ENCODE data around the gene THAP11. TPM values are rescaled to one million over a fixed set of nuclear protein-coding genes. Genes with fewer than 3 reads are reported as not detected.
A peak's percentile ranks its signal among the peaks of the same experiment; 100 is the strongest.

Gene THAP11
- total and polyA plus RNA-seq, 2 of the 13 experiments (the other 11 are each of a cell fraction or from before 2014, with no cell fraction given): 44.2 to 53.4 TPM

DNA sequence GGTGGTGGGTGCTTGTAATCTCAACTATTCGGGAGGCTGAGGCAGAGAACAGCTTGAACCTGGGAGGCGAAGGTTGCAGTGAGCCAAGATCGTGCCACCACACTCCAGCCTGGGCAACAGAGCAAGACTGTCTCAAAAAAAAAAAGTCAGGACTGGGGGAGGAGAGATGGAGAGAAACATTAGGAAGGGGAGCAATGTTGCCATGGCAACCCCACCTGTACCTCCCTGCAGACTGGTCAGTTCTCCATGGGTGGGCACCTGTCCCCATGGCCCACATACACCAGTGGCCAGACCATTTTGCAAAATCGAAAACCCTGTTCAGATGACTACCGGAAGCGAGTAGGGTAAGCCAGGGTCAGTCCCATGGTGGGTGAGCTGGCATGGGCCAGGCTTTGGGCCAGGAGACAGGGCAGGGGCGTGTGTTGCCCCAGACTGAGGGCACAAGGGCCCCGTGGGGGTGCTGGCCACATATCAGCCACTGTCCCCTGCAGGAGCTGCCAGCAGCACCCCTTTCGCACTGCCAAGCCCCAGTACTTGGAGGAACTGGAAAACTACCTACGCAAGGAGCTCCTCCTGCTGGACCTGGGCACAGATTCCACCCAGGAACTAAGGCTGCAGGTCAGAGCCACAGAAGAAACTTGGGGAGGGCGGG, 21.4 kb upstream of the THAP11 start:
- no peak overlapping the region for H3K9ac ChIP-seq (ENCODE audit: insufficient read depth, low read depth, low read length)
- WGBS (ENCODE audit: low lambda C conversion rate): 68% methylated on average over 7 of the region's 11 CpGs
- BruUV-seq (replicated peaks): no TSS peak
- POLR2A ChIA-PET: interaction anchor here (0.6 to 0.9 kb wide), 2 partner anchors 13 to 149 kb away, joined by 3 to 4 read pairs; no protein-coding TSS in a partner anchor
- FAIRE-seq (no peak), ATAC-seq (no peak), DNase-seq (ENCODE audit: low spot score) (no peak)
- no peak overlapping the region for H2AFZ ChIP-seq (ENCODE audit: low read length)
- CTCF ChIA-PET (ENCODE audit: low intra/inter-chr PET ratio, low total read pairs): no interaction called here
- TF ChIP-seq ZNF616 (CRISPR knock-in tag; IDR thresholded peaks at IDR 0.05; ENCODE audit: low read depth) (no peak), ZKSCAN8 (CRISPR knock-in tag; IDR thresholded peaks at IDR 0.05; ENCODE audit: borderline replicate concordance) (no peak), RFX1 (IDR thresholded peaks at IDR 0.05) (peak; percentile 52), TP53 (CRISPR knock-in tag; conservative IDR thresholded peaks at IDR 0.05) (no peak), ARNTL (CRISPR knock-in tag; IDR thresholded peaks at IDR 0.05) (no peak)
- TF ChIP-seq, protein P1, sequence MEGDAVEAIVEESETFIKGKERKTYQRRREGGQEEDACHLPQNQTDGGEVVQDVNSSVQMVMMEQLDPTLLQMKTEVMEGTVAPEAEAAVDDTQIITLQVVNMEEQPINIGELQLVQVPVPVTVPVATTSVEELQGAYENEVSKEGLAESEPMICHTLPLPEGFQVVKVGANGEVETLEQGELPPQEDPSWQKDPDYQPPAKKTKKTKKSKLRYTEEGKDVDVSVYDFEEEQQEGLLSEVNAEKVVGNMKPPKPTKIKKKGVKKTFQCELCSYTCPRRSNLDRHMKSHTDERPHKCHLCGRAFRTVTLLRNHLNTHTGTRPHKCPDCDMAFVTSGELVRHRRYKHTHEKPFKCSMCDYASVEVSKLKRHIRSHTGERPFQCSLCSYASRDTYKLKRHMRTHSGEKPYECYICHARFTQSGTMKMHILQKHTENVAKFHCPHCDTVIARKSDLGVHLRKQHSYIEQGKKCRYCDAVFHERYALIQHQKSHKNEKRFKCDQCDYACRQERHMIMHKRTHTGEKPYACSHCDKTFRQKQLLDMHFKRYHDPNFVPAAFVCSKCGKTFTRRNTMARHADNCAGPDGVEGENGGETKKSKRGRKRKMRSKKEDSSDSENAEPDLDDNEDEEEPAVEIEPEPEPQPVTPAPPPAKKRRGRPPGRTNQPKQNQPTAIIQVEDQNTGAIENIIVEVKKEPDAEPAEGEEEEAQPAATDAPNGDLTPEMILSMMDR (CRISPR knock-in tag; IDR thresholded peaks at IDR 0.05): 0 out of 2 replicates have a peak, but pooled peaks have one; percentile 16
- H3K4me3 ChIP-seq (replicated peaks in 1 of 3; ENCODE audit: insufficient read depth in 1 of 3, low read depth in 2 of 3, low read length in 3 of 3): no peak overlapping the region
- H3K4me1 ChIP-seq (ENCODE audit: insufficient read depth, low read length): peaks cover 31% of the 10 kb centered on the region
- in situ Hi-C loops (cut with HindIII; ENCODE audit: extremely low pct_ligation_motif_present, low pct_unique_long_range_greater_than_20kb) (no loop called here), intact Hi-C loops (cut with micrococcal nuclease; ENCODE audit: unreplicated experiment) (no loop called here)
- no peaks in the 10 kb centered on the region for H3K9me3 ChIP-seq (ENCODE audit: low read length)
- no peak overlapping the region for H3K27ac ChIP-seq (ENCODE audit: extremely low read length, insufficient read depth, low read length)
- no peaks in the 10 kb centered on the region for H4K20me1 ChIP-seq (ENCODE audit: insufficient read depth, low read length)
- H3K79me2 ChIP-seq (ENCODE audit: insufficient read depth, low read length): no peaks in the 10 kb centered on the region
- H3K4me2 ChIP-seq (ENCODE audit: low read depth, low read length): no peak overlapping the region
- H3K36me3 ChIP-seq (replicated peaks in 1 of 2; ENCODE audit: control insufficient read depth in 1 of 2, insufficient read depth in 2 of 2, low read length in 2 of 2): no peaks in the 10 kb centered on the region
- H3K27me3 ChIP-seq (ENCODE audit: control insufficient read depth in 1 of 2, insufficient read depth in 2 of 2, low read length in 2 of 2): peaks cover 0 to 2% of the 10 kb centered on the region in 2 experiments; a peak in 1 of 5 replicates

- in situ Hi-C loops (cut with HindIII; ENCODE audit: extremely low pct_ligation_motif_present, low pct_unique_long_range_greater_than_20kb) (no loop called here), intact Hi-C loops (cut with micrococcal nuclease; ENCODE audit: unreplicated experiment) (no loop called here)
- no peak overlapping the region for H3K4me2 ChIP-seq (ENCODE audit: low read depth, low read length)
- POLR2A ChIA-PET: interaction anchor here (0.9 kb wide), 1 partner anchor 10 kb away, joined by 3 read pairs; no protein-coding TSS in a partner anchor
- H3K9ac ChIP-seq (ENCODE audit: insufficient read depth, low read depth, low read length): no peak overlapping the region; the same call in 1 of the 2 replicates
- no peaks in the 10 kb centered on the region for H3K79me2 ChIP-seq (ENCODE audit: insufficient read depth, low read length)
- FAIRE-seq (no peak), ATAC-seq (peak; percentile 21), DNase-seq (ENCODE audit: low spot score) (no peak)
- peaks cover 27% of the 10 kb centered on the region for H3K4me1 ChIP-seq (ENCODE audit: insufficient read depth, low read length)
- no peak overlapping the region for H3K27ac ChIP-seq (ENCODE audit: extremely low read length, insufficient read depth, low read length)
- peaks cover 0 to 2% of the 10 kb centered on the region in 2 experiments; a peak in 1 of 5 replicates for H3K27me3 ChIP-seq (ENCODE audit: control insufficient read depth in 1 of 2, insufficient read depth in 2 of 2, low read length in 2 of 2)
- no TSS peak for BruUV-seq (replicated peaks)
- CTCF ChIA-PET (ENCODE audit: low intra/inter-chr PET ratio, low total read pairs): no interaction called here
- no peaks in the 10 kb centered on the region for H3K9me3 ChIP-seq (ENCODE audit: low read length)
- WGBS (ENCODE audit: low lambda C conversion rate): 30% methylated on average over 2 of the region's 2 CpGs
- H4K20me1 ChIP-seq (ENCODE audit: insufficient read depth, low read length): no peaks in the 10 kb centered on the region
- no peak overlapping the region for H3K4me3 ChIP-seq (replicated peaks in 1 of 3; ENCODE audit: insufficient read depth in 1 of 3, low read depth in 2 of 3, low read length in 3 of 3)
- no peak overlapping the region for H2AFZ ChIP-seq (ENCODE audit: low read length)
- peaks cover 0 to 7% of the 10 kb centered on the region in 2 experiments; a peak in 2 of 5 replicates for H3K36me3 ChIP-seq (replicated peaks in 1 of 2; ENCODE audit: control insufficient read depth in 1 of 2, insufficient read depth in 2 of 2, low read length in 2 of 2)
- no peak for TF ChIP-seq ZNF496 (CRISPR knock-in tag; IDR thresholded peaks at IDR 0.05; ENCODE audit: insufficient replicate concordance)
- TF ChIP-seq HCFC1 (IDR thresholded peaks at IDR 0.05; ENCODE audit: low read depth, low read length): no peak
- TF ChIP-seq, protein P2, sequence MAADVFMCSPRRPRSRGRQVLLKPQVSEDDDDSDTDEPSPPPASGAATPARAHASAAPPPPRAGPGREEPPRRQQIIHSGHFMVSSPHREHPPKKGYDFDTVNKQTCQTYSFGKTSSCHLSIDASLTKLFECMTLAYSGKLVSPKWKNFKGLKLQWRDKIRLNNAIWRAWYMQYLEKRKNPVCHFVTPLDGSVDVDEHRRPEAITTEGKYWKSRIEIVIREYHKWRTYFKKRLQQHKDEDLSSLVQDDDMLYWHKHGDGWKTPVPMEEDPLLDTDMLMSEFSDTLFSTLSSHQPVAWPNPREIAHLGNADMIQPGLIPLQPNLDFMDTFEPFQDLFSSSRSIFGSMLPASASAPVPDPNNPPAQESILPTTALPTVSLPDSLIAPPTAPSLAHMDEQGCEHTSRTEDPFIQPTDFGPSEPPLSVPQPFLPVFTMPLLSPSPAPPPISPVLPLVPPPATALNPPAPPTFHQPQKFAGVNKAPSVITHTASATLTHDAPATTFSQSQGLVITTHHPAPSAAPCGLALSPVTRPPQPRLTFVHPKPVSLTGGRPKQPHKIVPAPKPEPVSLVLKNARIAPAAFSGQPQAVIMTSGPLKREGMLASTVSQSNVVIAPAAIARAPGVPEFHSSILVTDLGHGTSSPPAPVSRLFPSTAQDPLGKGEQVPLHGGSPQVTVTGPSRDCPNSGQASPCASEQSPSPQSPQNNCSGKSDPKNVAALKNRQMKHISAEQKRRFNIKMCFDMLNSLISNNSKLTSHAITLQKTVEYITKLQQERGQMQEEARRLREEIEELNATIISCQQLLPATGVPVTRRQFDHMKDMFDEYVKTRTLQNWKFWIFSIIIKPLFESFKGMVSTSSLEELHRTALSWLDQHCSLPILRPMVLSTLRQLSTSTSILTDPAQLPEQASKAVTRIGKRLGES (CRISPR knock-in tag; IDR thresholded peaks at IDR 0.05; ENCODE audit: borderline replicate concordance): no peak
- no peak for TF ChIP-seq ZNF263 (CRISPR knock-in tag; IDR thresholded peaks at IDR 0.05)
- TF ChIP-seq, protein P3, sequence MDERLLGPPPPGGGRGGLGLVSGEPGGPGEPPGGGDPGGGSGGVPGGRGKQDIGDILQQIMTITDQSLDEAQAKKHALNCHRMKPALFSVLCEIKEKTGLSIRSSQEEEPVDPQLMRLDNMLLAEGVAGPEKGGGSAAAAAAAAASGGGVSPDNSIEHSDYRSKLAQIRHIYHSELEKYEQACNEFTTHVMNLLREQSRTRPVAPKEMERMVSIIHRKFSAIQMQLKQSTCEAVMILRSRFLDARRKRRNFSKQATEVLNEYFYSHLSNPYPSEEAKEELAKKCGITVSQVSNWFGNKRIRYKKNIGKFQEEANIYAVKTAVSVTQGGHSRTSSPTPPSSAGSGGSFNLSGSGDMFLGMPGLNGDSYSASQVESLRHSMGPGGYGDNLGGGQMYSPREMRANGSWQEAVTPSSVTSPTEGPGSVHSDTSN (CRISPR knock-in tag; IDR thresholded peaks at IDR 0.05): no peak
- TF ChIP-seq ZSCAN31 (CRISPR knock-in tag; IDR thresholded peaks at IDR 0.05; ENCODE audit: low read depth): no peak
- TF ChIP-seq MTA1 (CRISPR knock-in tag; IDR thresholded peaks at IDR 0.05; ENCODE audit: borderline replicate concordance): no peak
Measured at GRCh38 chr16:67822511-67822910, 19.6 kb upstream of the THAP11 start.

Measured in HepG2 (cell line).